ENCODE measurements around the gene RIMS4. TPM values are rescaled to one million over a fixed set of nuclear protein-coding genes. Genes with fewer than 3 reads are reported as not detected.

RIMS4 gene
- total and polyA plus RNA-seq, 7 experiments from 2014 or later = not detected

DNA sequence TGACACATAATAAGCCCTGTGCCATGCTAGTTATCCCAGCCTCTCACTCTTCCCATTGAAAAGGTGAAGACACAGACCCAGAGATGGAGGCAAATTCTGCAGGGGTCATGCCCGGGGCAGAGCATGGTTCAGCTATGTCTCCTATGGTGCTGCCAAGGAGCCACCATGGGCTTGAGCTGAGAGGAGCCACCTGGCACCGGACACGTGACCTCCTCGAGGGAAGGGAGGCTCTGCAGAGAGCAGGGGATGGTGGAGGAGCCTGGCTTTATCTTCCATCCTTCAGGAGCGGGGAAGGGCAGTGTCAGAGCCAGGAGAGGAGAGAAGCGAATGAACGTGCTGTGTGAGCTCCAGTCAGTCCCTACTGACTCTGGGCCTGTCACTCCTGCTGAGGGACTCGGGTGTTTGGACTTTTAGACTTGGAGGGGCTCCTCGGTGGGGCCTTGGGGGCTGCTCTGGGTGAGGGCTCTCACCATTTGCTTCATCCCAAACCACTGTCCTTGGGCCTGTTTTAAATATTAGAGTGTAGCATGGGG lies 106.3 kb downstream of the RIMS4 start:
- intact Hi-C loops (cut with micrococcal nuclease) = no loop called here

DNA sequence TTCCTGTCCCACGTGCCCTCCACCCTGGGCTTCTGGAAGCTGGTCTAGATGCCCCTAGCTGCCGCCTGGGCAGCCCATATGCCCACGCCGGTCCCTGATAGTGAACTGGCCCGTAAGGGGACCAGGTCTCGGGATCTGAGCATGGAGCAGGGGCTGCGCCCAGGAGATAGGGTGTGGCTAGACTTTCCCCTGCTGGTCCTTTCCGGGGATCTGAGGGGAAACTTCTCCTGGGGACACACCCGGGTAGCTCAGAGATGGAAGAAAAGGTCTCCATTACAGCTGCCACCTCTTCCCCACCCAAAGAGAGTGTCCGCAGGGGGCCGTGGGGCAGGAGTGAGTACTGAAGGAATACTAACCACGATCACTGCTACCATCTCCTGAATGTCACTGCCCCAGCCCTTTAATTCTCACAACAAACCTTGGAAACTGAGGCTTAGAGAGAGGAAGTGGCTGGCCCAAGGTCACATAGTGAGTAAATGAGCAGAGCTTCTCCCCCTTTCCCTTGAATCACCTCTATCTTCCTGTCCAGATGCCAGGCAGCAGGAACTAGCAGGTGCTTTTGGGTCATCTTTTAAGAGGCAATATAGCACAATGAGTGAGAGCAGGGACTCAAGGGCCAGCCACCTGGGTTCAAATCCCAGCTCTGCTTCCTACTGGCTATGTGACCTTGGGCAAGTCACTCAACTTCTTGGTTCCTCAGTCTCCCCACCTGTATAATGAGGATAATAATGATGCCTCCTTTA lies 107.0 kb downstream of the RIMS4 start:
- H3K36me3 Mint-ChIP-seq = no peaks in the 10 kb centered on the region
- peaks cover 0 to 3% (median 0%) of the 10 kb centered on the region in 7 donors for H3K4me1 Mint-ChIP-seq
- Histone ChIP-seq H3K27ac (ENCODE audit: low read depth, low read length) (no peak overlapping the region), H3K27me3 (ENCODE audit: control insufficient read depth in 2 of 2, insufficient read depth in 2 of 2, low read length in 2 of 2) (peaks cover 0 to 3% of the 10 kb centered on the region in 2 donors), H3K4me3 (ENCODE audit: low read length) (no peak overlapping the region), H3K36me3 (ENCODE audit: control insufficient read depth in 2 of 3, insufficient read depth in 3 of 3, low read length in 3 of 3) (no peaks in the 10 kb centered on the region), H3K9me3 (ENCODE audit: control insufficient read depth in 2 of 3, low read length in 3 of 3) (no peaks in the 10 kb centered on the region), H3K4me1 (ENCODE audit: control insufficient read depth in 2 of 2, insufficient read depth in 2 of 2, low read length in 2 of 2) (no peaks in the 10 kb centered on the region)
- H3K27me3 Mint-ChIP-seq = no peaks in the 10 kb centered on the region
- no peaks in the 10 kb centered on the region for H3K9me3 Mint-ChIP-seq
- ATAC-seq (no peak), DNase-seq (no peak)
- CTCF ChIA-PET = interaction anchor here (0.6 to 1.7 kb wide), 2 partner anchors 14 to 18 kb away, joined by 3 to 4 read pairs; no protein-coding TSS in a partner anchor
- POLR2A ChIA-PET = no interaction called here
- H3K4me3 Mint-ChIP-seq = no peak overlapping the region
- H3K27ac Mint-ChIP-seq = no peak overlapping the region
- intact Hi-C loops (cut with micrococcal nuclease) = no loop called here

More for the DNA sequence above, 106.3 kb downstream of the RIMS4 start:
- H3K27ac ChIP-seq (ENCODE audit: low read depth, low read length) = no peak overlapping the region
- CTCF ChIA-PET = interaction anchor here (0.6 to 1.7 kb wide), 2 partner anchors 15 to 18 kb away, joined by 3 to 4 read pairs; no protein-coding TSS in a partner anchor
- POLR2A ChIA-PET = no interaction called here
- H3K27ac Mint-ChIP-seq = no peak overlapping the region
- H3K4me3 ChIP-seq (ENCODE audit: low read length) = no peak overlapping the region
- no peaks in the 10 kb centered on the region for H3K36me3 Mint-ChIP-seq
- ATAC-seq (no peak), DNase-seq (no peak)
- no peaks in the 10 kb centered on the region for H3K36me3 ChIP-seq (ENCODE audit: control insufficient read depth in 2 of 3, insufficient read depth in 3 of 3, low read length in 3 of 3)
- H3K27me3 Mint-ChIP-seq = no peaks in the 10 kb centered on the region
- peaks cover 0 to 3% of the 10 kb centered on the region in 2 donors for H3K27me3 ChIP-seq (ENCODE audit: control insufficient read depth in 2 of 2, insufficient read depth in 2 of 2, low read length in 2 of 2)
- H3K9me3 Mint-ChIP-seq = no peaks in the 10 kb centered on the region
- peaks cover 0 to 3% (median 0%) of the 10 kb centered on the region in 7 donors for H3K4me1 Mint-ChIP-seq
- no peaks in the 10 kb centered on the region for H3K9me3 ChIP-seq (ENCODE audit: control insufficient read depth in 2 of 3, low read length in 3 of 3)
- H3K4me1 ChIP-seq (ENCODE audit: control insufficient read depth in 2 of 2, insufficient read depth in 2 of 2, low read length in 2 of 2) = no peaks in the 10 kb centered on the region
- H3K4me3 Mint-ChIP-seq = no peak overlapping the region

DNA sequence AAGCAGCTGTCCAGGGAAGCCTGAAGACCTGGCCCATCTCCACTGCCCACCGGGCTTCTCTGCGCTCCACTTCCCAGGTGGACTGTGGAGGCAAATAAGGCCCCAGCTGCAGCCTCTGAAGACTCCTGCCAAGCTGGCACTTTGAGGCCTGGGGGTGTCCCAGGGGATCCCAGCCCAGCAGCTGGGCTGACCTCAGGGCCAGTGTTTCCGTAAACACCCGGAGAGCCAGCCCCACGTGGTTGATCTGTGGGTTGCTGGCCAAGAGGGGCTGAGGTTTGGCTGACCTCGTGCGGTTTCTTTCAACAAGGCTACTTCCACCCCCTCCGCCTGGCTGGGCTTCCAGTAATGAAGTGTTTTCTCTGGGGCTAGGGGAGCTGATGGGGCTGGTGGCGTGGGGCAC lies 107.6 kb downstream of the RIMS4 start:
- intact Hi-C loops (cut with micrococcal nuclease) = no loop called here
- ATAC-seq = no peak
- H3K4me1 Mint-ChIP-seq = peaks cover 0 to 3% (median 0%) of the 10 kb centered on the region in 7 donors

DNA sequence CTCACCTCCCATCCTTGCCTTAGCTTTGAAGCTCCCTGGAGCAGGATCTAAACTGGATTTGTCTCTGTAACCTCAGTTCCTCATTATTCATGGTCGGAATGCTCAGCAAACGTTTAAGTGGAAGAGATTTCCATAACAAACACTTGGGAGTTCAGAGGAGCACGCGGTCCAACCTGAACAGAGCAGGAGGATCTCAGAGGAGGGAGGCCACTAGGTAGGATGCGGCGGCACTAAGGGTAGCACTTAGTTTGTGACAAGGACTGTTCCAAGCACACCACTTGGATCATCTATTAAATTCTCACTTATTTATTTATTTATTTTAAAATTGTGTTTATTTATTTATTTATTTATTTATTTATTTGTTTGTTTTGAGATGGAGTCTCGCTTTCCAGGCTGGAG lies 108.5 kb downstream of the RIMS4 start:
- H3K36me3 Mint-ChIP-seq = no peaks in the 10 kb centered on the region
- Histone ChIP-seq H3K9me3 (ENCODE audit: control insufficient read depth in 2 of 3, low read length in 3 of 3) (no peaks in the 10 kb centered on the region), H3K27ac (ENCODE audit: low read depth, low read length) (no peak overlapping the region), H3K4me1 (ENCODE audit: control insufficient read depth in 2 of 2, insufficient read depth in 2 of 2, low read length in 2 of 2) (no peaks in the 10 kb centered on the region), H3K4me3 (ENCODE audit: low read length) (no peak overlapping the region), H3K27me3 (ENCODE audit: control insufficient read depth in 2 of 2, insufficient read depth in 2 of 2, low read length in 2 of 2) (peaks cover 0 to 3% of the 10 kb centered on the region in 2 donors), H3K36me3 (ENCODE audit: control insufficient read depth in 2 of 3, insufficient read depth in 3 of 3, low read length in 3 of 3) (no peaks in the 10 kb centered on the region)
- intact Hi-C loops (cut with micrococcal nuclease) = no loop called here
- no peak overlapping the region for H3K4me3 Mint-ChIP-seq
- no peaks in the 10 kb centered on the region for H3K9me3 Mint-ChIP-seq
- ATAC-seq (no peak), DNase-seq (no peak)
- H3K27me3 Mint-ChIP-seq = no peaks in the 10 kb centered on the region
- no peak overlapping the region for H3K27ac Mint-ChIP-seq
- POLR2A ChIA-PET = no interaction called here
- CTCF ChIA-PET = no interaction called here
- H3K4me1 Mint-ChIP-seq = peaks cover 0 to 3% (median 0%) of the 10 kb centered on the region in 7 donors

More for the DNA sequence above, 107.6 kb downstream of the RIMS4 start:
- Mint-ChIP-seq H3K36me3 (no peaks in the 10 kb centered on the region), H3K27ac (no peak overlapping the region), H3K9me3 (no peaks in the 10 kb centered on the region), H3K4me3 (no peak overlapping the region), H3K27me3 (no peaks in the 10 kb centered on the region)
- Histone ChIP-seq H3K36me3 (ENCODE audit: control insufficient read depth in 2 of 3, insufficient read depth in 3 of 3, low read length in 3 of 3) (no peaks in the 10 kb centered on the region), H3K27ac (ENCODE audit: low read depth, low read length) (no peak overlapping the region), H3K9me3 (ENCODE audit: control insufficient read depth in 2 of 3, low read length in 3 of 3) (no peaks in the 10 kb centered on the region), H3K27me3 (ENCODE audit: control insufficient read depth in 2 of 2, insufficient read depth in 2 of 2, low read length in 2 of 2) (peaks cover 0 to 3% of the 10 kb centered on the region in 2 donors), H3K4me3 (ENCODE audit: low read length) (no peak overlapping the region), H3K4me1 (ENCODE audit: control insufficient read depth in 2 of 2, insufficient read depth in 2 of 2, low read length in 2 of 2) (no peaks in the 10 kb centered on the region)
- no peak for DNase-seq
- ChIA-PET POLR2A (no interaction called here), CTCF (interaction anchor here (1.7 kb wide), 1 partner anchor 17 kb away, joined by 4 read pairs; no protein-coding TSS in a partner anchor)

Other genes with a start within 250 kb of the RIMS4 start
- 1 to 10 TPM; 1.9 to 6.0 (median 2.9) TPM for gene PKIG, start 228.0 kb downstream of the RIMS4 start, total RNA-seq
- gene PKIG, start 228.0 kb downstream of the RIMS4 start, polyA plus RNA-seq = 1 to 10 TPM; 2.9 to 3.6 TPM
- gene ADA, start 158.8 kb downstream of the RIMS4 start, total RNA-seq = 100 to 1,000 TPM in 1 of 5 experiments, 10 to 100 TPM in 4; 26.1 to 103 (median 28.2) TPM
- gene ADA, start 158.8 kb downstream of the RIMS4 start, polyA plus RNA-seq = 10 to 100 TPM; 40.8 to 41.1 TPM
- gene CCN5, start 95.2 kb downstream of the RIMS4 start, total RNA-seq = not detected
- not detected for gene CCN5, start 95.2 kb downstream of the RIMS4 start, polyA plus RNA-seq
- under 1 TPM in 1 of 5 experiments, not detected in 4; 0.19 TPM for gene KCNK15, start 64.7 kb downstream of the RIMS4 start, total RNA-seq
- gene KCNK15, start 64.7 kb downstream of the RIMS4 start, polyA plus RNA-seq = not detected
- gene YWHAB, start 75.2 kb upstream of the RIMS4 start, total RNA-seq = 100 to 1,000 TPM; 135 to 262 (median 203) TPM
- 100 to 1,000 TPM; 464 to 552 TPM for gene YWHAB, start 75.2 kb upstream of the RIMS4 start, polyA plus RNA-seq
- gene PABPC1L, start 99.5 kb upstream of the RIMS4 start, total RNA-seq = 10 to 100 TPM; 34.0 to 71.7 (median 59.0) TPM
- 1 to 10 TPM; 1.3 to 1.8 TPM for gene PABPC1L, start 99.5 kb upstream of the RIMS4 start, polyA plus RNA-seq
- 10 to 100 TPM in 1 of 5 experiments, 1 to 10 TPM in 4; 7.0 to 22.5 (median 8.6) TPM for gene TOMM34, start 149.9 kb upstream of the RIMS4 start, total RNA-seq
- 10 to 100 TPM; 15.1 to 30.2 TPM for gene TOMM34, start 149.9 kb upstream of the RIMS4 start, polyA plus RNA-seq
- gene STK4, start 156.0 kb upstream of the RIMS4 start, total RNA-seq = 100 to 1,000 TPM; 207 to 383 (median 267) TPM
- 100 to 1,000 TPM; 175 to 241 TPM for gene STK4, start 156.0 kb upstream of the RIMS4 start, polyA plus RNA-seq